HG03342 (cell line): ENCODE measurements around the gene HS6ST1.

Experiments
- ATAC-seq: cut with Tn5 transposase; IDR thresholded peaks from one replicate; pipeline ENCODE4 v1.9.1; 2021; ENCODE audit warnings: mild to moderate bottlenecking, moderate library complexity; ENCODE audit not compliant: unreplicated experiment

Gene HS6ST1

DNA sequence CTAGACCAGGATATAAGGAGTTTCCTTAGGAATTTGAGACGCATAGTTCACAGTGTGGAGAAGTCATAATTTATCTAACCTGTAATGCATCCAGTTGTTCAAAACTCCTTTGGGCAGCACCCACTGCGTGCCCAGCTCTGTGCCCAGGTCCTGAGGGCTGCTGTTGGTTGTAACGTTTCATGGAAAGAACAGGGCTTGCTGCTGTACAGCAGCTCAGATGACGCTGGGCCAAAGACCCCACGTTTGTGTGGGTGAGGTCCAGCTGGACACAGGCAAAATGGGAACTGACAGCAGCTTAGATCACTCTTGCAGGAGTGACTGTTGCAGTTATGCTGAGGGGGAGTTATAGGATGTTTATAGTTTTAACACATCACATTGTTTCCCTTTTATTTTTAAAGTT lies 30.0 kb upstream of the HS6ST1 start:
- no peak for ATAC-seq

DNA sequence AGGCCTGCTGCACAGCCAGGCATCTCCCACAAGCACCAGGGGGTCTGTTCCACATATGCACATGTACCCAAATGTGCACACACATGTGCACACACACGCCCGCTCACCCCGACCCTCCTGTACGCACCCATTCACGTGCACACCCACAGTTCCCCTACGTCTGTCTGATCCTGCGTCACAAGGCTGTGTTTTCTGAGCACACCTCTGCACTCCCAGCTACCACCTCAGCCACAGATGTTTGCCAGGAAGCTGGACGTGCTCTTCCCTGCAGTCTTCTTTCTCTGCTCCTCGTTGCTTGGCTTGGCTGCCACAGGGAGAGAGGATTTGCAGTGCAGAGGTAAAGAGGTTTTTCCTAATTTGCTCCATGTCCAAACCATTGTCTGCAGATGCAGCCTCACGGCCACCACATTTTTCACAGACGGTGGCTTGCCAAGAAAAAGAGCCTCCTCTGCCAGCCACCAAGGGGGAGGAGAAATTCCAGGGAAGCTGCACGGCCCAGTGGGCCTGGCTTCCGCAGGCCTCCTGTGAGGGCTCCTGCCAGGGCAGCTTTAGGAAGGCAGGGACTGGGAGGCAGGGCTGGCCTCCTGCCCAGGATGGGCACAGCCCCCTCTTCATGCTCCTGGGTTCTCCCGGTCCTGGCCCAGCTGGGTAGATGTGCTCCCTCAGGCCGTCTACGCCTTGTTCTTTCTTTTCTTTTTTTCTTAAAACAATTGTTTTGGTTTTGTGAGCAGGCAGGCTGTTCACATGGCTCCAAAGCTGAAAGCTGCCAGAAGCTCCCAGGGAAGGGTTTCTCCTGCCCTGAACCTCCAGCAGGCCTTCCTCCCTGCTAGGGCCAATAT lies 29.3 kb upstream of the HS6ST1 start:
- no peak for ATAC-seq

GRCh38 chr2:128347171-128347558 lies 28.5 kb upstream of the HS6ST1 start:
- ATAC-seq, result no peak

- ATAC-seq, result no peak
These were observed 27.9 kb upstream of the HS6ST1 start for GRCh38 chr2:128346291-128347170.

DNA sequence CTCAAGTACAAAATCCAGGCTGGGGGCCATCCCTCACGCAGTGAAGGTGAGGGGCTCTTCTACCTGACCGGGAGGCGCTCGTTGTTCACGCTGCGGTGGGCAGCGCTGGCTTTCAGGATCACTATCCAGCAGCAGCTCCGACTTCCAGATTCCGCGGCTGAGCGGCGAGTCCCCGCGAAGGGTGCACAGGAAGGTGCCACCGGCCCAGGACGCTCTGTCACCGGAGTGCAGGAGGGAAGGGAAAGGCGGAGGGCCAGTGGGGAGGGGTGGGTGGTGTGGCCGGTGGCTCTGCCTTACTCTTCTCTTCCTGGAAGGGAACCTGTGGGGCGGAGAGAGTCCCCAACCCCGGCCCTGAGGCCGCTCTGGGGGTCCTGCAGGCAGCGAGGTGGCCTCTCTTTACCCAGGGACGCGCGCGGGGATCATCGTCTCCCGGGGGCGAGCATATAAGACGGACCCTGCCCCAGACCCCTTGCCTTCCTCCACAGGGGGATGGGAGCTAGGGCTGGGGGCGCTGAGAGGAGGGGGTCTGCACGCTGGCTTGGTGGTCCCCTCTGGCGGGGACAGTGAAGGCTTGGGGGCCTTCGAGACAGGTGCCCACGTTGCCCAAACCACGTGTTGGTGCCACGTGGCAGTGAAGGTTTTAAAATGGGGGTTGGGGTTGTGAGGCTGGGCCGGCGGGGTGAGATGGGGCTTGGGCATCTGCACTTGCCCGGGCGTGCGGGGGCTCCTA lies 26.9 kb upstream of the HS6ST1 start:
- ATAC-seq, result no peak

GRCh38 chr2:128344101-128344500 lies 25.4 kb upstream of the HS6ST1 start:
- no peak for ATAC-seq

DNA sequence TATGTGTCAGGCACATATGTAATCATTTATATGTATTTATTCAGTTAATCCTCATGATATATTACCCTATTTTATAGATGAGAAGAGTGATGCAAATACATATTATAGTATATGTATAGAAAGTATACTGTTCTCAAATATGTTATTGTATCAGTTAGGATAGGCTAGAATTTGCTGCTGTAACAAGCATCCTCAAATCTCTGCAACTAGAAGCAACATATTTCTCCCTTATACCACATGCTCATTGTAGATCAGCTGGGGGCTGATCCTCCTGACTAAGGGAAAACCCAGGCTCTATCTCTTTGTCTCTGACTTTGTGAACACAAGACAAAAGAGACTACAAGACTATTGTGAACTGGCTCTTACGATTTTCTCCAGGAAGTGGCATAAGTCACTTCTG lies 24.8 kb upstream of the HS6ST1 start:
- ATAC-seq, result no peak

DNA sequence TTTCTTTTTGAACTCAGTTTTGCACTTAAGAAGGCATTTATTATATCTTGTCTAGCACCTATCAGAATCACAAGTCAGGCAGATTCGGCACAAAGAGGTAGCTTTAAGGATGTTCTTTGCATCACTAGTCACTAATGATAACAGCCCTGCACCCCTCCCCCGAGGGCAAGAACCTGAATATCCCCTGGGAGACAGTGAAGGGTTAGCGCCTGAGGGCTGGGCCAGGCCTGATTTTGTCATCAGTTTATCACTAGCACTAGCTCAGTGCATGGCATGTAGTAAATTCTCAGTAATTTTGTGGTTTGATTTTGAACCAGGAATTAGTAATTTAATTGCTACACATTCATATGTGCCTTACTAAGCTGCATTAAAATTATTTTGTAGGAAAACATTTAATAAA lies 23.9 kb upstream of the HS6ST1 start:
- ATAC-seq, result no peak

DNA sequence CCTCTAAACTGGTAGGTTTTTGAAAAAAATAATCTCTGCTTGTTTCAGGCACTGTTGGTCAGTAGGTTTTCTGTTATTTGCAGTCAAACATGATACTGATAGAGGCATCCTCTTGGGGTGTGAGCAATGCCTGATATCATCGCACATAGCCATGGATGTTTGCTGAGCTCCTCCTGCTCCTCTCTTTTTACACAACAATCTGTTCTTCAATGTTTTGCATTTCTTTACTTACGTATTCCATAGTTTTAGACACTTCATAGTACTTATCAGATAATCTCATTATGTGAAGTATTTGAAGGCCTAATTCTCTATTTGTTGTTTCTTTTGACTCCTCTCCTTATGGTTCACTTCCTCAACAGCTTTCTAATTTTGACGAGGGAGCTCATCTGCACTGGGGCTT lies 23.0 kb upstream of the HS6ST1 start:
- ATAC-seq, result no peak

DNA sequence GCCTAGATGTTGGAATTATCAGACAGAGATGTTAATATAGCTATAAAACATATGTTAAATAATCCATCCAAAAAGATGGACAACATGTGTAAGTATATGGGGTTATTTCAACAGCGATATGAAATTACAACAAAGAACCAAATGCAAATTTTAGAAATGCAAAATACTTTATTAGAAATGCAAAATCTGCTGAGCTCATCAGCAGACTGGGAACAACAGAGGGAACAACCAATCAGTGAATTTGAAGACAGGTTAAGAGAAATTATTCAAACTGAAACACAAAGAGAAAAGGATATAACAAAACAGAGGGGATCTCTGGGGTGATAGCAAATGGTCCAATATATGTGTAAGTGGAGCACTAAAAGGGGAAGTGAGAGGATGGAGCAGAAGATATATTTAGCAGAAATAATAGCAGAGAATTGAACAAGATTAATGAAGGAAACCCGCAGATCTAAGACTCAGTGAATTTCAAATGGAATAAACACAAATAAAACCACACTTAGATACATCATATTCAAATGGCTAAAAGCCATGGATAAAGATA lies 13.5 kb upstream of the HS6ST1 start:
- no peak for ATAC-seq

DNA sequence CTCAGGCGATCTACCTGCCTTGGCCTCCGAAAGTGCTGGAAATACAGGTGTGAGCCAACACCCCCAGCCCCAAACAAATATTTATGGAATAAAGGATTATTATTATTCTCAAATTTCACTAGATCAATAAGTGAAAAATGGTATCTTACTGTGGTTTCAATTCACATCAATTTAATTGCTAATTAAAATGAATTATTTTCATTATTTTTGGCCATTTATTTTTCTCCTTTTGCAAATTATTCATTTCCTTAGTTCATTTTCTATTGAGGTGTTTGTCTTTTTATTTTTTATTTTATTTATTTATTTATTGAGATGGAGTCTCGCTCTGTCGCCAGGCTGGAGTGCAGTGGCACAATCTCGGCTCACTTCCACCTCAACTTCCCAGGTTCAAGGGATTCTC lies 11.9 kb upstream of the HS6ST1 start:
- no peak for ATAC-seq

GRCh38 chr2:128329607-128330006 lies 10.9 kb upstream of the HS6ST1 start:
- ATAC-seq, result no peak

GRCh38 chr2:128327180-128327964 lies 8.7 kb upstream of the HS6ST1 start:
- ATAC-seq, result no peak

- no peak for ATAC-seq
These were observed 7.7 kb upstream of the HS6ST1 start for GRCh38 chr2:128326346-128326745.

DNA sequence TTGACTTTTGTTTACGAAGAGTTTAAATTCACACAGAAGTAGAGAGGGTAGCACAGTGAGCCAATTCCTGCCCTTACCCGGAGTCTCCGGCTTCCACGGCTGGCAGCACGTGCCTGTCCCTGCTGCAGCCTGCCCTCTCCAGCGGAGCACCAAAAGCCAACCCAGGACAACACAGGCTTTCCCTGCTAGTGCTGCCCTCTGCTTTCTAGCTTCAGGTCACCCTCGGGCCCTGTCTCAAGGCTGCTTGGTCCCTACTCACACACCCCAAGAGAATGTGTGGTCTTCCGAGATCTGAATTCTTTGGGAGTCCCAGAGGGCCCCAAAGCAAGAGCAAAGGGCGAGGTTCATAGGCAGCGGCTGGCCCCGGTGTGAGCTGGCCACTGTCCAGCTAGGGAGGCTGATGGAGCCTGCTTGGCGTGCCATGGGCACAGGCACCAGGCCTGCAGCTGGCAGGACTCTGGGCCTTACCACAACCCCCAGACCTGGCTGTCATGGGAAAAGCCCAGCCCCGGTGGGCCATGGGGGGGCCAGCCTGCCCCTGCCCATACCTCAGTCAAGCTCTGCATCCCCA lies 7.0 kb upstream of the HS6ST1 start:
- no peak for ATAC-seq

GRCh38 chr2:128324897-128325410 lies 6.3 kb upstream of the HS6ST1 start:
- ATAC-seq, result no peak

GRCh38 chr2:128324008-128324896 lies 5.6 kb upstream of the HS6ST1 start:
- no peak for ATAC-seq

GRCh38 chr2:128323555-128323931 lies 4.9 kb upstream of the HS6ST1 start:
- no peak for ATAC-seq
